Mucosa of rectum (tissue), 2 donors: ENCODE results near the gene CLEC20A.

Source experiments
- H3K27ac ChIP-seq, 2 donors: one replicate each; pipeline ENCODE4 v1.7.0; 2013; ENCODE audit warnings: inconsistent platforms in 2 of 2, low read depth in 2 of 2, low read length in 2 of 2
- H3K27me3 ChIP-seq, 2 donors: one replicate each; pipeline ENCODE4 v1.7.0; 2013; ENCODE audit warnings: low read length in 2 of 2; ENCODE audit not compliant: control insufficient read depth in 2 of 2, insufficient read depth in 2 of 2
- H3K36me3 ChIP-seq, 2 donors: one replicate each; pipeline ENCODE4 v1.7.0; 2013; ENCODE audit warnings: low read length in 2 of 2; ENCODE audit not compliant: control insufficient read depth in 2 of 2, insufficient read depth in 2 of 2
- H3K4me1 ChIP-seq, 2 donors: one replicate each; pipeline ENCODE4 v1.7.0; 2013; ENCODE audit warnings: low read length in 2 of 2, mild to moderate bottlenecking in 1 of 2; ENCODE audit not compliant: control insufficient read depth in 2 of 2, insufficient read depth in 2 of 2
- H3K4me3 ChIP-seq, 2 donors: one replicate each; pipeline ENCODE4 v1.7.0; 2013; ENCODE audit warnings: low read length in 2 of 2
- H3K9ac ChIP-seq, 2 donors: one replicate each; pipeline ENCODE4 v1.7.0; 2013; ENCODE audit warnings: low read length in 2 of 2, low read depth in 1 of 2, mild to moderate bottlenecking in 1 of 2
- H3K9me3 ChIP-seq, 2 donors: one replicate each; pipeline ENCODE4 v1.7.0; 2013; ENCODE audit warnings: low read length in 2 of 2; ENCODE audit not compliant: control insufficient read depth in 2 of 2
- donor health status: healthy.
- donor health status: Normal muscosa, but diverticular disease.

The CLEC20A gene

GRCh38 chr1:178538192-178538916 lies 41.6 kb upstream of the CLEC20A start:
- H3K9me3 ChIP-seq: no peaks in the 10 kb centered on the region
- no peaks in the 10 kb centered on the region for H3K36me3 ChIP-seq
- H3K27ac ChIP-seq: peak overlapping the region; percentile 79 to 89
- peaks cover 26 to 32% of the 10 kb centered on the region in 2 donors for H3K4me1 ChIP-seq
- no peak overlapping the region for H3K9ac ChIP-seq
- H3K27me3 ChIP-seq: no peaks in the 10 kb centered on the region
- H3K4me3 ChIP-seq: no peak overlapping the region

- H3K9ac ChIP-seq: peak overlapping the region; percentile 19 to 26
- H3K4me1 ChIP-seq: peaks cover 24 to 32% of the 10 kb centered on the region in 2 donors
- no peaks in the 10 kb centered on the region for H3K9me3 ChIP-seq
- H3K36me3 ChIP-seq: no peaks in the 10 kb centered on the region
- H3K27ac ChIP-seq: peak overlapping the region; percentile 79 to 89
- H3K4me3 ChIP-seq: peak overlapping the region in 1 of 2 donors; percentile 23
- no peaks in the 10 kb centered on the region for H3K27me3 ChIP-seq
These were observed 40.8 kb upstream of the CLEC20A start for GRCh38 chr1:178537382-178538090.

GRCh38 chr1:178536844-178537371 lies 40.1 kb upstream of the CLEC20A start:
- Histone ChIP-seq H3K36me3 (no peaks in the 10 kb centered on the region), H3K27me3 (no peaks in the 10 kb centered on the region), H3K4me1 (peaks cover 29% of the 10 kb centered on the region in 2 donors), H3K9ac (peak overlapping the region; percentile 19 to 20), H3K4me3 (peak overlapping the region; percentile 15 to 23), H3K9me3 (no peaks in the 10 kb centered on the region), H3K27ac (peak overlapping the region; percentile 79 to 89)

GRCh38 chr1:178536329-178536728 lies 39.6 kb upstream of the CLEC20A start:
- Histone ChIP-seq H3K9ac (no peak overlapping the region), H3K4me3 (no peak overlapping the region), H3K27ac (peak overlapping the region; percentile 60 to 81), H3K36me3 (no peaks in the 10 kb centered on the region), H3K9me3 (no peaks in the 10 kb centered on the region), H3K27me3 (no peaks in the 10 kb centered on the region), H3K4me1 (peaks cover 24 to 28% of the 10 kb centered on the region in 2 donors)

GRCh38 chr1:178534137-178534868 lies 37.5 kb upstream of the CLEC20A start:
- Histone ChIP-seq H3K36me3 (no peaks in the 10 kb centered on the region), H3K27me3 (no peaks in the 10 kb centered on the region), H3K4me1 (peaks cover 24 to 26% of the 10 kb centered on the region in 2 donors), H3K4me3 (no peak overlapping the region), H3K9me3 (no peaks in the 10 kb centered on the region), H3K27ac (no peak overlapping the region), H3K9ac (no peak overlapping the region)

- Histone ChIP-seq H3K9ac (no peak overlapping the region), H3K9me3 (no peaks in the 10 kb centered on the region), H3K4me3 (no peak overlapping the region)
These were observed 36.6 kb upstream of the CLEC20A start for GRCh38 chr1:178533121-178533946.

GRCh38 chr1:178532392-178532791 lies 35.6 kb upstream of the CLEC20A start:
- Histone ChIP-seq H3K27ac (no peak overlapping the region), H3K27me3 (no peaks in the 10 kb centered on the region), H3K36me3 (no peaks in the 10 kb centered on the region), H3K4me1 (peaks cover 10 to 13% of the 10 kb centered on the region in 2 donors), H3K4me3 (peak overlapping the region; percentile 8 to 48), H3K9ac (peak overlapping the region in 1 of 2 donors; percentile 6), H3K9me3 (no peaks in the 10 kb centered on the region)

More at GRCh38 chr1:178533121-178533946, 36.6 kb upstream of the CLEC20A start:
- Histone ChIP-seq H3K27me3 (no peaks in the 10 kb centered on the region), H3K27ac (no peak overlapping the region), H3K4me1 (peaks cover 19% of the 10 kb centered on the region in 2 donors), H3K36me3 (no peaks in the 10 kb centered on the region)

- H3K9me3 ChIP-seq: no peaks in the 10 kb centered on the region
- H3K4me3 ChIP-seq: peak overlapping the region in 1 of 2 donors; percentile 48
- H3K27me3 ChIP-seq: no peaks in the 10 kb centered on the region
- H3K27ac ChIP-seq: no peak overlapping the region
- no peaks in the 10 kb centered on the region for H3K36me3 ChIP-seq
- peaks cover 5 to 8% of the 10 kb centered on the region in 2 donors for H3K4me1 ChIP-seq
- H3K9ac ChIP-seq: peak overlapping the region in 1 of 2 donors; percentile 6
These were observed 35.1 kb upstream of the CLEC20A start for GRCh38 chr1:178531887-178532286.

GRCh38 chr1:178530502-178530901 lies 33.7 kb upstream of the CLEC20A start:
- no peak overlapping the region for H3K27ac ChIP-seq
- H3K4me3 ChIP-seq: no peak overlapping the region
- no peaks in the 10 kb centered on the region for H3K27me3 ChIP-seq
- H3K9me3 ChIP-seq: no peaks in the 10 kb centered on the region
- no peaks in the 10 kb centered on the region for H3K36me3 ChIP-seq
- peaks cover 4 to 8% of the 10 kb centered on the region in 2 donors for H3K4me1 ChIP-seq
- no peak overlapping the region for H3K9ac ChIP-seq
